ENCODE results near the gene PAK6.

The PAK6 gene

GRCh38 chr15:40297356-40297755 is 58.5 kb downstream of the PAK6 start:
- no peak overlapping the region for H3K4me3 ChIP-seq (ENCODE audit: low read length)
- no peak for TF ChIP-seq CTCF (conservative IDR thresholded peaks at IDR 0.05; ENCODE audit: low read length)
- no peak for DNase-seq (ENCODE audit: low read depth)

GRCh38 chr15:40298216-40298935 is 59.5 kb downstream of the PAK6 start:
- TF ChIP-seq CTCF (conservative IDR thresholded peaks at IDR 0.05; ENCODE audit: low read length), result no peak
- DNase-seq (ENCODE audit: low read depth), result no peak
- H3K4me3 ChIP-seq (ENCODE audit: low read length), result no peak overlapping the region

- no peak for DNase-seq (ENCODE audit: low read depth)
- TF ChIP-seq CTCF (conservative IDR thresholded peaks at IDR 0.05; ENCODE audit: low read length), result no peak
- H3K4me3 ChIP-seq (ENCODE audit: low read length), result no peak overlapping the region
These were observed 61.5 kb downstream of the PAK6 start for GRCh38 chr15:40300367-40300766.

- DNase-seq (ENCODE audit: low read depth), result no peak
- TF ChIP-seq CTCF (conservative IDR thresholded peaks at IDR 0.05; ENCODE audit: low read length), result no peak
- no peak overlapping the region for H3K4me3 ChIP-seq (ENCODE audit: low read length)
These were observed 61.9 kb downstream of the PAK6 start for GRCh38 chr15:40300771-40301170.

- TF ChIP-seq CTCF (conservative IDR thresholded peaks at IDR 0.05; ENCODE audit: low read length), result no peak
- DNase-seq (ENCODE audit: low read depth), result no peak
- no peak overlapping the region for H3K4me3 ChIP-seq (ENCODE audit: low read length)
These were observed 62.8 kb downstream of the PAK6 start for GRCh38 chr15:40301467-40302179.

GRCh38 chr15:40302288-40302886 is 63.5 kb downstream of the PAK6 start:
- no peak for DNase-seq (ENCODE audit: low read depth)
- no peak for TF ChIP-seq CTCF (conservative IDR thresholded peaks at IDR 0.05; ENCODE audit: low read length)
- H3K4me3 ChIP-seq (ENCODE audit: low read length), result no peak overlapping the region
